Stimulated activated CD4-positive, alpha-beta T cell treated with anti-CD3 and anti-CD28 coated beads, Interleukin-12 subunit alpha, Interleukin-12 subunit beta, amount 100 ng/mL, for 4 hours (primary cell): ENCODE data around the gene BFAR.
"Not testable (repeated sequence)": the region's sequence is repeated elsewhere in the genome, so short reads cannot be mapped to it uniquely, and the experiment has no call there.

Source experiments
- DNase-seq: peaks from one replicate; pipeline ENCODE4 v3.0.0-alpha.2; 2020

BFAR gene, protein sequence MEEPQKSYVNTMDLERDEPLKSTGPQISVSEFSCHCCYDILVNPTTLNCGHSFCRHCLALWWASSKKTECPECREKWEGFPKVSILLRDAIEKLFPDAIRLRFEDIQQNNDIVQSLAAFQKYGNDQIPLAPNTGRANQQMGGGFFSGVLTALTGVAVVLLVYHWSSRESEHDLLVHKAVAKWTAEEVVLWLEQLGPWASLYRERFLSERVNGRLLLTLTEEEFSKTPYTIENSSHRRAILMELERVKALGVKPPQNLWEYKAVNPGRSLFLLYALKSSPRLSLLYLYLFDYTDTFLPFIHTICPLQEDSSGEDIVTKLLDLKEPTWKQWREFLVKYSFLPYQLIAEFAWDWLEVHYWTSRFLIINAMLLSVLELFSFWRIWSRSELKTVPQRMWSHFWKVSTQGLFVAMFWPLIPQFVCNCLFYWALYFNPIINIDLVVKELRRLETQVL

GRCh38 chr16:14632693-14633569 is at the start of gene BFAR:
TSS of gene BFAR (plus strand) at chr16:14632951. CDS start at chr16:14644347, 11,396 bp downstream.
- DNase-seq, result peak; percentile 99

GRCh38 chr16:14585287-14585686 is 47.5 kb upstream of the BFAR start:
- no peak for DNase-seq

- DNase-seq, result no peak
Observed at GRCh38 chr16:14586637-14587305, 46.0 kb upstream of the BFAR start.

- no peak for DNase-seq
Observed at GRCh38 chr16:14600164-14600563, 32.6 kb upstream of the BFAR start.

DNA sequence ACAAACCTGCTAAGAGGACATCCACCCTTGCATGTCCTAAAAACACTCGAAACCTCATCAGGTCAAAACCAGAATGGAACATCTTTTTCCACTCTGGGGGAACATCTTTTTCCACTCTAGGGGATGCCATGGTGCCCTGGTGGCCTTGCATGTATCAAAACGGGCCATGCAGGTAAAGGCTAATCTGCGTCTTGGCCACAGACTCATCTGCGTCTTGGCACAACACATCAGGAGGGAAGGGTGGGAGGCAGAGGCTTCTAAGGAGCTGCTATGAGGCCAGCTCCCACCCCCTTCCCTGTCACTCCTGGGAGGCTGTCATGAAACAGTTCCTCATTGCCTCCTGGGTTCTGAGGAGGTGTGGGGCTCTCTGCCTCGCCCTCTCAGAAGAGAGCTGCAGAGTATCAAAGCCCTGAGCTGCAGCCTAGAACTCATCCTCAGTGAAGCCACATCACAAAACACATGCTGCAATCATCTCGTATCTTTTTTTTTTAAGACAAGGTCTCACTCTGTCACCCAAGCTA is 30.2 kb upstream of the BFAR start:
- no peak for DNase-seq

DNA sequence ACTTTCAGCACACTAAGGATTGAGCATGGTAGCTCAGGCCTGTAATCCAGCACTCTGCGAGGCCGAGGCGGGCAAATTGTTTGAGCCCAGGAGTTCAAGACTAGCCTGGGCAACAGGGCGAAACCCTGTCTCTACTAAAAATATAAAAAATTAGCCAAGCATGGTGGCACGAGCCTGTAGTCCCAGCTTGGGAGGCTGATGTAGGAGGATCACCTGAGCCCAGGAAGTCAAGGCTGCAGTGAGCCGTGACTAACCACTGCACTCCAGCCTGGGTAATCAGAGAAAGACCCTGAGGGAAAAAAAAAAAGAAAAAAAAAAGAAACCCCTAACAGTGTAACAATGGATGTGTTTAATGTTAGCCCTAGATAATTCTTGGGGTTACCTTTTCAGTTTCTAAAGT is 26.6 kb upstream of the BFAR start:
- DNase-seq, result no peak

GRCh38 chr16:14608111-14608566 is 24.6 kb upstream of the BFAR start:
- no peak for DNase-seq

GRCh38 chr16:14608604-14609003 is 24.1 kb upstream of the BFAR start:
- DNase-seq, result no peak

GRCh38 chr16:14609716-14610115 is 23.0 kb upstream of the BFAR start:
- DNase-seq, result no peak

GRCh38 chr16:14611660-14612059 is 21.1 kb upstream of the BFAR start:
- DNase-seq, result no peak

- DNase-seq, result no peak
Observed at GRCh38 chr16:14613991-14614390, 18.8 kb upstream of the BFAR start.

DNA sequence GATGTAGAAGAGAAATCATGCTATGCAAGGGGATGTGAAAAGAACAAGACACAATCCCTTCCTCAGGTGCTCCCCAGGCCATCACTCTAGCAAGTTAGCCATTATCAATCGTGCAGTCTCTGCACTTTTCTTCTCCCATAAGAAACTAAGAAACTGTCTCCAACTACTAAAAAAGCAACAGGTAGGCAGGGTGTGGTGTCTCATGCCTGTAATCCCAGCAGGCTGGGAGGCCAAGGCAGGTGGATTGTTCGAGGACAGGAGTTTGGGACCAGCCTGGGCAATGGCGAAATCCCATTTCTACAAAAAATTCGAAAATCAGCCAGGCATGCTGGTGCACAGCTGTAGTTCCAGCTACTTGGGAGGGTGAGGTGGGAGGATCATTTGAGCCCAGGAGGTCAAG is 16.5 kb upstream of the BFAR start:
- DNase-seq, result no peak

- DNase-seq, result no peak
Observed at GRCh38 chr16:14618566-14618965, 14.2 kb upstream of the BFAR start.

- no peak for DNase-seq
Observed at GRCh38 chr16:14627078-14627477, 5.7 kb upstream of the BFAR start.

GRCh38 chr16:14628806-14629611 is 3.7 kb upstream of the BFAR start:
- no peak for DNase-seq

DNA sequence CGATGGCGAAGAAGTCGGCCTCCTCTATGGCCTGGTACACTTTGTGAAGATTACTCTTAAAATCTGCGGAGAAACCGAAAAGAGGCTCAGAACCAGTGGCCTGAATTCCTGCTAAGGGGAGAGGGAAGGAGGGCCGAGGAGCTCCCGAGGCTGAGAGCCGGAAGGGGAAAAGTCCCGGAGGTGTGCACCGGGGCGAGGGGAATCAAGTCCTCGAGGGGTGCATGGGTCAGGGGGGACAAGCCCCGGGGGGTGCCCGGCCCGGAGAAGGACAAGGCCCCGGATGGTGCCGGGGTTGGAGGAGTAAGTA is 3.2 kb upstream of the BFAR start:
- no peak for DNase-seq

DNA sequence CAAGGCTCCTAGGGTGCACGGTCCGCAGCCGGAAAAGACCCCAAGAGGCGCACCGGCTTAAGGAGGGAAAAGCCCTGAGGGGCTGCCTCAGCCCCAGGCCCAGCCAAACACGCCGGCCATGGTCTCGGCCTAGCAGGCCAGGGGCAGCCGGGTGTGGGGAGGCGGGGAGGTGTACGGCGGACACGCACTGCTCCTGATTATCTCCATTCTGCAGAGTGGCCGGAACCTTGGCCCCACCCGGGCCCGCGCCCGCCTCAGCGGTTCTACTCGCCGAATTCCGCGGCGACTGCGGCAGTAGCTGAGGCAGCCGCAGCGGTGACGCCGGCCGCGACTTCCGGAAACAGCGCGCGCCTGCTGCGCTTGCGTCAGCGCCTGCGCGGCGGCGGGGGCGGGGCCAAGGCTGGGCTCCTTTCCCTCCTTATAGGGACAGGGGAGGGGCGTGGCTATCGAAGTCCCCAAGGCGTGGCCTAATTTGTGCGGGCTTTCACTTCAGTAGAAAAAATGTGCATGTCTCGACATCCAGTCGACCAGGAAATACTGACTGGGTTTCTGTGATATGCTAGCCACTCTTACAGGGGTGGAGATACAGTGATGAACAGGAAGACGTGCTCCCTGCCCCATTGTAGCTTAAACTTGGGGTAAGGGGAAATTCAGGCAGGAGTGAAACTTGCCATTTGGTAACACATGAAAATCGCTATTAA is 2.7 kb upstream of the BFAR start, which contains the start of gene PARN:
PARN (minus strand) TSS at position 342 of the 701 bp plus-strand sequence; CDS start at position 207, 135 bp downstream.
- DNase-seq, result peak; percentile 97

DNA sequence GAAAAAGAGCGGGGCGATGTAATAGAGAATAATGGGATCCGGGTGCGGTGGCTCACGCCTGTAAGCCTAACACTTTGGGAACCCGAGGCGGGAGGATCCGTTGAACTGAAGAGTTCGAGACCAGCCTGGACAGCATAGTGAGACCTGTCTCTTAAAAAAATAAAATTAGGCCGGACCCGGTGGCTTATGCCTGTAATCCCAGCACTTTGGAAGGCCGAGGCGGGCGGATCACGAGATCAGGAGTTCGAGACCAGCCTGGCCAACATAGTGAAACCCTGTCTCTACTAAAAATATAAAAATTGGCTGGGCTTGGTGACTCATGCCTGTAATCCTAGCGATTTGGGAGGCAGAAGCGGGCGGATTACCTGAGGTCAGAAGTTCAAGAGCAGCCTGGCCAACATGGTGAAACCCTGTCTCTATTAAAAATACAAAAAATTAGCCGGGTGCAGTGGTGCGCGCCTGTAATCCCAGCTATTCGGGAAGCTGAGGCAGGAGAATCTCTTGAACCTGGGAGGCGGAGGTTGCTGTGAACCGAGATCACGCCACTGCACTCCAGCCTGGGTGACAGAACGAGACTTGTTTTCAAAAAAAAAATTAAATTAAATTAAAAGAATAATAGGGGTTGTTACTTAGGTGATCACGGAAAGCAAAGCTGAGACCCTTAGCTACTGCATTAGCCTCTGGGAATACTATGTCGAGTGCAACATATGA is 2.0 kb upstream of the BFAR start:
- DNase-seq, result not testable (repeated sequence)

- DNase-seq, result no peak
Observed at GRCh38 chr16:14634389-14634725, 1.6 kb downstream of the BFAR start.

DNA sequence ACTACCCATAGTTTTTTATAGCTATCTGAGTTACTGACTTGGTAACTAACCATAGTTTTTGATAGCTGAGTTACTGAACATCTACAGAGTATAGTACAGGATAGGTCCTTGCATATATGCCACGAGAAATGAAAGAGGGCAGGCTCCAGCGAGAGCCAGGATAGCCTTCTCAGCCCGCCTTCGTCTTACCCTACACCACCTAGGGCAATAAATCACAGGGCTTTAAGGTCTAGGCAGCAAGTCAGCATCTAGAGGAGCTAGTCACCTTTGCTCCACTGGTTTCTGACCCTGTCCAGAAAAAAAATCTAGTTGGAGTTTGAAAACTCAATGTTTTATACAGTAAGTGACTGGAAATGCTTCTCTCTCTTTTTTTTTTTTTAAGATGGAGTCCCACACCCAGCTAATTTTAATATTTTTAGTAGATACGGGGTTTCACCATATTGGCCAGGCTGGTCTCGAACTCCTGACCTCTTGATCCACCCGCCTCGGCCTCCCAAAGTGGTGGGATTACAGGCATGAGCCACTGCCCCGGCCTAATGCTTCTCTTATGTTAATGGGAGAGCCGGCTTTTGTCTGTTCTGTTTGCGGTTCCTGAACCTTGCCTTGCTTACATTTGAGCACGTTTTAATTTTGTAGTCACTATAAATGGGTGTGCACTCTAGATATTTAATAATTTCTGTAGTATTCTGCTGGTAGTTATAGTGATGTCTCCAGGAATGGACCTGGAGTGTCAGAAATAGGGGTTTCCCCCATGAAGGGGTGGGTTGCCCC is 2.8 kb downstream of the BFAR start:
- DNase-seq, result no peak
